ENCODE measurements around the gene PFDN6. TPM values are rescaled to one million over a fixed set of nuclear protein-coding genes. Genes with fewer than 3 reads are reported as not detected.

Gene PFDN6
- total and polyA plus RNA-seq, 9 of the 15 experiments (the other 6 are each of a cell fraction or from before 2014, with no cell fraction given), result 6.8 to 475 (median 216) TPM

GRCh38 chr6:33320315-33321181, 31.1 kb downstream of the PFDN6 start (continued):
- no peak for TF ChIP-seq BCLAF1 (IDR thresholded peaks at IDR 0.05; ENCODE audit: borderline replicate concordance in 1 of 2, control insufficient read depth in 1 of 2, low read depth in 2 of 2, low read length in 1 of 2)
- peak; percentile 20; the same call in 1 of the 2 replicates for TF ChIP-seq GATA2 (CRISPR knock-in tag; IDR thresholded peaks at IDR 0.05)
- TF ChIP-seq CAMTA2 (CRISPR knock-in tag; conservative IDR thresholded peaks at IDR 0.05), result no peak
- TF ChIP-seq POLR2G (IDR thresholded peaks at IDR 0.05; ENCODE audit: low read depth, low read length), result 0 out of 2 replicates have a peak, but pooled peaks have one; percentile 28
- TF ChIP-seq, protein P1, sequence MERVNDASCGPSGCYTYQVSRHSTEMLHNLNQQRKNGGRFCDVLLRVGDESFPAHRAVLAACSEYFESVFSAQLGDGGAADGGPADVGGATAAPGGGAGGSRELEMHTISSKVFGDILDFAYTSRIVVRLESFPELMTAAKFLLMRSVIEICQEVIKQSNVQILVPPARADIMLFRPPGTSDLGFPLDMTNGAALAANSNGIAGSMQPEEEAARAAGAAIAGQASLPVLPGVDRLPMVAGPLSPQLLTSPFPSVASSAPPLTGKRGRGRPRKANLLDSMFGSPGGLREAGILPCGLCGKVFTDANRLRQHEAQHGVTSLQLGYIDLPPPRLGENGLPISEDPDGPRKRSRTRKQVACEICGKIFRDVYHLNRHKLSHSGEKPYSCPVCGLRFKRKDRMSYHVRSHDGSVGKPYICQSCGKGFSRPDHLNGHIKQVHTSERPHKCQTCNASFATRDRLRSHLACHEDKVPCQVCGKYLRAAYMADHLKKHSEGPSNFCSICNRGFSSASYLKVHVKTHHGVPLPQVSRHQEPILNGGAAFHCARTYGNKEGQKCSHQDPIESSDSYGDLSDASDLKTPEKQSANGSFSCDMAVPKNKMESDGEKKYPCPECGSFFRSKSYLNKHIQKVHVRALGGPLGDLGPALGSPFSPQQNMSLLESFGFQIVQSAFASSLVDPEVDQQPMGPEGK (CRISPR knock-in tag; IDR thresholded peaks at IDR 0.05; ENCODE audit: borderline replicate concordance), result no peak
- TF ChIP-seq, protein P2, sequence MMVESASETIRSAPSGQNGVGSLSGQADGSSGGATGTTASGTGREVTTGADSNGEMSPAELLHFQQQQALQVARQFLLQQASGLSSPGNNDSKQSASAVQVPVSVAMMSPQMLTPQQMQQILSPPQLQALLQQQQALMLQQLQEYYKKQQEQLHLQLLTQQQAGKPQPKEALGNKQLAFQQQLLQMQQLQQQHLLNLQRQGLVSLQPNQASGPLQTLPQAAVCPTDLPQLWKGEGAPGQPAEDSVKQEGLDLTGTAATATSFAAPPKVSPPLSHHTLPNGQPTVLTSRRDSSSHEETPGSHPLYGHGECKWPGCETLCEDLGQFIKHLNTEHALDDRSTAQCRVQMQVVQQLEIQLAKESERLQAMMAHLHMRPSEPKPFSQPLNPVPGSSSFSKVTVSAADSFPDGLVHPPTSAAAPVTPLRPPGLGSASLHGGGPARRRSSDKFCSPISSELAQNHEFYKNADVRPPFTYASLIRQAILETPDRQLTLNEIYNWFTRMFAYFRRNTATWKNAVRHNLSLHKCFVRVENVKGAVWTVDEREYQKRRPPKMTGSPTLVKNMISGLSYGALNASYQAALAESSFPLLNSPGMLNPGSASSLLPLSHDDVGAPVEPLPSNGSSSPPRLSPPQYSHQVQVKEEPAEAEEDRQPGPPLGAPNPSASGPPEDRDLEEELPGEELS (CRISPR knock-in tag; IDR thresholded peaks at IDR 0.05; ENCODE audit: borderline replicate concordance), result no peak
- TF ChIP-seq RFX1 (IDR thresholded peaks at IDR 0.05), result no peak
- TF ChIP-seq ZBTB17 (CRISPR knock-in tag; IDR thresholded peaks at IDR 0.05), result no peak
- no peak for TF ChIP-seq NFRKB (IDR thresholded peaks at IDR 0.05; ENCODE audit: low read depth)
- no peak for TF ChIP-seq NUFIP1 (IDR thresholded peaks at IDR 0.05; ENCODE audit: partially characterized antibody)
- TF ChIP-seq ETV5 (CRISPR knock-in tag; IDR thresholded peaks at IDR 0.05; ENCODE audit: low read depth), result no peak
- no peak for TF ChIP-seq ERF (CRISPR knock-in tag; IDR thresholded peaks at IDR 0.05)
- TF ChIP-seq FOSL1 (tag; conservative IDR thresholded peaks at IDR 0.05), result peak; percentile 82
- TF ChIP-seq PCBP2 (IDR thresholded peaks at IDR 0.05; ENCODE audit: low read depth, low read length, poor library complexity, severe bottlenecking), result no peak
- TF ChIP-seq RAD21 (CRISPR knock-in tag; conservative IDR thresholded peaks at IDR 0.05 in 1 of 2, IDR thresholded peaks at IDR 0.05 in 1 of 2), result no peak
- 0 out of 2 replicates have a peak, but pooled peaks have one; percentile 18 for TF ChIP-seq VEZF1 (CRISPR knock-in tag; IDR thresholded peaks at IDR 0.05)
- TF ChIP-seq HMGN3 (IDR thresholded peaks at IDR 0.05; ENCODE audit: borderline replicate concordance, extremely low read depth, insufficient read length, low read depth, low read length), result no peak

Data from K562 (cell line).